Tibial artery (tissue), 4 donors: ENCODE measurements around the gene SNX25.
A peak's percentile ranks its signal among the peaks of the same experiment; 100 is the strongest.

Source experiments
- DNase-seq, 2 donors: peaks; one replicate each; pipeline ENCODE4 v3.0.0-alpha.2; 2019
- H3K27ac ChIP-seq, 2 donors: fragments of 200-600 bp; sonication (generic) in 1 of 2; 1 replicate in 1 of 2; 2 replicates in 1 of 2; pipeline ENCODE4 v1.5.1; 2018 to 2019; ENCODE audit warnings: mild to moderate bottlenecking in 1 of 2
- H3K27me3 ChIP-seq, 2 donors: fragments of 200-600 bp; sonication (generic) in 1 of 2; one replicate each; pipeline versions ENCODE4 v1.5.1 to v1.6.0; 2016 to 2019
- H3K36me3 ChIP-seq, 3 donors: fragments of 200-600 bp; sonication (generic) in 2 of 3; one replicate each; pipeline ENCODE4 v1.5.1; 2016 to 2019; ENCODE audit warnings: mild to moderate bottlenecking in 2 of 3
- H3K4me1 ChIP-seq, 4 donors: fragments of 200-600 bp; sonication (generic) in 2 of 4; 1 replicate in 3 of 4; 2 replicates in 1 of 4; pipeline ENCODE4 v1.5.1; 2016 to 2019
- H3K4me3 ChIP-seq, 2 donors: fragments of 200-600 bp; sonication (generic) in 1 of 2; 1 replicate in 1 of 2; 2 replicates in 1 of 2; pipeline ENCODE4 v1.5.1; 2018 to 2019; ENCODE audit warnings: mild to moderate bottlenecking in 2 of 2
- H3K9me3 ChIP-seq, 3 donors: fragments of 200-600 bp; sonication (generic) in 1 of 3; one replicate each; pipeline ENCODE4 v1.5.1; 2016 to 2019
- intact Hi-C: fragments of 100-400 bp; cut with DNase I; formaldehyde crosslinking; loops from one replicate; pipeline ENCODE4 v1.15.0; 2023; ENCODE audit warnings: low total_unique reads
- TF ChIP-seq, protein P1 (sequence below), 2 experiments: fragments of 200-600 bp in 1 of 2; fragments of 450-650 bp in 1 of 2; IDR thresholded peaks; one replicate each; pipeline ENCODE4 v1.5.1; 2017 to 2019; ENCODE audit warnings: antibody characterized with exemption in 2 of 2, mild to moderate bottlenecking in 1 of 2, moderate library complexity in 1 of 2

SNX25 gene

DNA sequence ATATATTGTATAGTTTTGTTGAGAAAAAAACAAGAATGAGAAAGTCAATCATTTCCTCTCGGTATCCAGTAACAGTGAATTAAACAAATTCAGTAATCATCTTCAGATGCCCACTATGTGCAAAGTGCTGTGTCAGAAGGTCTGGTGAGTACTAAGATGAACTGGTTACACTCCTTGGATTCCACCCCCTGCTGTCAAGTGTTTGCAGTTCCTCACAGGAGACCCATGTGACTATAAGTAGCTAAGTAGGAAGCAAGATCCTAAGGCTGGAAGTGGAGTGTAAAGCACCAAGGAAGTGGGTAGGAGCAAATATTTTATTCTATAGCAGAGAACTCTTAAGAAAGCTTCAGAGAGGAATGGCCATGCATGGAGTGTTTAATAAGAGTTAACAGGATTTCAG, 73.6 kb downstream of the SNX25 start:
- no peak overlapping the region for H3K27ac ChIP-seq
- no peak for DNase-seq
- no peaks in the 10 kb centered on the region for H3K27me3 ChIP-seq
- no peak overlapping the region for H3K4me3 ChIP-seq
- H3K4me1 ChIP-seq, result peaks cover 0 to 29% (median 12%) of the 10 kb centered on the region in 4 donors
- TF ChIP-seq, protein P1, sequence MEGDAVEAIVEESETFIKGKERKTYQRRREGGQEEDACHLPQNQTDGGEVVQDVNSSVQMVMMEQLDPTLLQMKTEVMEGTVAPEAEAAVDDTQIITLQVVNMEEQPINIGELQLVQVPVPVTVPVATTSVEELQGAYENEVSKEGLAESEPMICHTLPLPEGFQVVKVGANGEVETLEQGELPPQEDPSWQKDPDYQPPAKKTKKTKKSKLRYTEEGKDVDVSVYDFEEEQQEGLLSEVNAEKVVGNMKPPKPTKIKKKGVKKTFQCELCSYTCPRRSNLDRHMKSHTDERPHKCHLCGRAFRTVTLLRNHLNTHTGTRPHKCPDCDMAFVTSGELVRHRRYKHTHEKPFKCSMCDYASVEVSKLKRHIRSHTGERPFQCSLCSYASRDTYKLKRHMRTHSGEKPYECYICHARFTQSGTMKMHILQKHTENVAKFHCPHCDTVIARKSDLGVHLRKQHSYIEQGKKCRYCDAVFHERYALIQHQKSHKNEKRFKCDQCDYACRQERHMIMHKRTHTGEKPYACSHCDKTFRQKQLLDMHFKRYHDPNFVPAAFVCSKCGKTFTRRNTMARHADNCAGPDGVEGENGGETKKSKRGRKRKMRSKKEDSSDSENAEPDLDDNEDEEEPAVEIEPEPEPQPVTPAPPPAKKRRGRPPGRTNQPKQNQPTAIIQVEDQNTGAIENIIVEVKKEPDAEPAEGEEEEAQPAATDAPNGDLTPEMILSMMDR (IDR thresholded peaks at IDR 0.05), result no peak
- intact Hi-C loops, result no loop called here
- no peaks in the 10 kb centered on the region for H3K9me3 ChIP-seq
- no peaks in the 10 kb centered on the region for H3K36me3 ChIP-seq

DNA sequence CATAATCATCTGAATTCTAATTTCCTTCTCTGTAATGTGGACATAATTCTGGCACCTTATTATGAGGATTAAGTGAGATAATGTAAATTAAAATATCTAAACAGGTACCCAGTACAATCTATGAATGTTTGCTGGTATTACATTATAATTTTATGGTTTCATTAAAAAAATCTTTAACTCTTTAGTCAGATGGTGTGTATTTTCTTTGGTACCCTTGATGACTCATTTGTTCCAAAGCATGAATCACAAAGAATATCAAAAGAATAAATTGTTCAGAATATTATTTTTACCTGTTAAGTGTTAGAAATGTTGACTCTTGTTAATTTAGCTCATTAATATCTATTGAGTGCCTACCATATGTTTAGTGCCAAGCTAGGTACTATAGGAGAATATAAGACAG, 74.3 kb downstream of the SNX25 start:
- Histone ChIP-seq H3K4me3 (no peak overlapping the region), H3K4me1 (peaks cover 0 to 30% (median 12%) of the 10 kb centered on the region in 4 donors), H3K9me3 (no peaks in the 10 kb centered on the region), H3K27ac (no peak overlapping the region), H3K36me3 (peaks cover 1 to 2% (median 2%) of the 10 kb centered on the region in 3 donors), H3K27me3 (no peaks in the 10 kb centered on the region)
- no peak for DNase-seq
- TF ChIP-seq, protein P1 (IDR thresholded peaks at IDR 0.05), result no peak
- intact Hi-C loops, result no loop called here

DNA sequence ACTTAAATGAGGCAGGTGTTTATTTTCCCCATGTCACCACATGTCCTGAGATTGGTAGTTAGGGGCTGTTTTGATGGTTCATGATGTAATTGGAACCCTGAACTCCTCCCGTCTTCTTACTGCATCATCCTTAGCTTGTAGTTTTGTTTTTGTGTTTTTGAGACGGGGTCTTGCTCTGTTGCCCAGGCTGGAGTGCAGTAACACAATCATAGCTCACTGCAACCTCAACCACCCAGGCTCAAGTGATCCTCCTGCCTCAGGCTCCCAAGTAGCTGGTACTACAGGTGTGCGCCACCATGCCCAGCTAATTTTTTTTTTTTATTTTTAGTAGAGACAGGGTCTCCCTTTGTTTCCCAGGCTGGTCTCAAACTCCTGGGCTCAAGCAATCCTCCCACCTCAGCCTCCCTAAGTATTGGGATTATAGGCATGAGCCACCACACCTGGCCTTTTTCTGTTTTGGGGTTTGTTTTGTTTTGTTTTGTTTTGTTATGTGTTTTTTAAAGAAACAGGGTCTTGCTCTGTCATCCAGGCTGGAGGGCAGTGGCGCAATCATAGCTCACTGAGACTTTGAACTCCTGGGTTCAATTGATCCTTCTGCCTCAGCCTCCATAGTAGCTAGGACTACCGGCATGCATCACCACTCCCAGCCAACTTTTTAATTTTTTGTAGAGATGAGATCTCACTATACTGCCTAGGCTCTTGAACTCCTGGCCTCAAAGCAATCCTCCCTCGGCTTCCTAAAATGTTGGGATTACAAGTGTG, 76.4 kb downstream of the SNX25 start:
- Histone ChIP-seq H3K9me3 (no peaks in the 10 kb centered on the region), H3K27ac (peak overlapping the region; percentile 63 to 67), H3K4me1 (peaks cover 0 to 25% (median 12%) of the 10 kb centered on the region in 4 donors), H3K27me3 (no peaks in the 10 kb centered on the region), H3K4me3 (no peak overlapping the region), H3K36me3 (peaks cover 5 to 18% (median 11%) of the 10 kb centered on the region in 3 donors)
- intact Hi-C loops, result no loop called here
- TF ChIP-seq, protein P1 (IDR thresholded peaks at IDR 0.05), result no peak
- no peak for DNase-seq

DNA sequence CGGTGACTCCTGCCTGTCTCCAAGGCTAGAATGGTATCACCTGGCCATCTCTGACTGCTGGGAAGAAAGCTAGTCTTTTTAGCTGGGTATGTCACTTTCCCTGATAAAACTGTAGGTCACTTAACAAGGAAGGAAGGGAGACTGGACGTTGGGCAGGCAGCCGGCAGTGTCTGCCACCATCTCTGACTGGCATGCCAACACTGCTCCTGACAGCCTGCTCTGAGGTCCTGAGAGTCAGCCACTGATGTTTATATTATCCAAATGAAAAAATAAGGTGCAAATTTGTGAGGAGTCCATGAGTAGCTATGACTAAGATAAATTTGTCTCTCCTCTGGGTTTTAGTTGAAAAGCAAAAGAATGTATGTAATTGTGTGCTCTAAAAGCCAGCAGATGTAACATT, 77.2 kb downstream of the SNX25 start:
- Histone ChIP-seq H3K4me3 (peak overlapping the region; percentile 1 to 4), H3K4me1 (peaks cover 0 to 25% (median 12%) of the 10 kb centered on the region in 4 donors), H3K9me3 (no peaks in the 10 kb centered on the region), H3K27me3 (no peaks in the 10 kb centered on the region), H3K27ac (peak overlapping the region; percentile 63 to 67), H3K36me3 (peaks cover 9 to 21% (median 11%) of the 10 kb centered on the region in 3 donors)
- intact Hi-C loops, result no loop called here
- DNase-seq, result no peak
- TF ChIP-seq, protein P1 (IDR thresholded peaks at IDR 0.05), result no peak

DNA sequence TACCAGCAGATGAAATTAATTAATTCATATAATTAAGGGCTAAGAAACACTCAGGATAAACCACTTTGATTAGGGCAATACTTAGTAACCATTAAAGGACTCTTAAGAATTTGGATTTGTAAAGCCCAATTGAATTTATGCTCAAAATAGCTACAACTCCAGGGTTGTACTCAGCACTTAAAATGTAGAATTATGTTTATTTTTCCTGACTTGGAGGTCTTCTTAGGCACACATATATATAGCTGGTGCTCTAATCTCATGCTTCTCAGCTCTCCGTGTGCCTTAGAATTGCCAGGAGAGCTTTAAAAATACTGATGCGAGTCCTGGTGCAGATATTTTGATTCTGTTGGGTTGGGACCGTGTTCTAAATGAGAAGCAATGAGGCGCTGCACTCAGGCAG, 77.6 kb downstream of the SNX25 start:
- Histone ChIP-seq H3K27ac (peak overlapping the region; percentile 63 to 67), H3K27me3 (no peaks in the 10 kb centered on the region), H3K4me1 (peaks cover 0 to 25% (median 12%) of the 10 kb centered on the region in 4 donors), H3K9me3 (no peaks in the 10 kb centered on the region), H3K36me3 (peaks cover 11 to 24% (median 11%) of the 10 kb centered on the region in 3 donors), H3K4me3 (peak overlapping the region; percentile 1 to 4)
- intact Hi-C loops, result no loop called here
- TF ChIP-seq, protein P1 (IDR thresholded peaks at IDR 0.05), result no peak
- DNase-seq, result no peak
